ENCODE results near the gene NHLH2.

NHLH2 gene

GRCh38 chr1:115796897-115797296, 44.0 kb downstream of the NHLH2 start:
- no peak for DNase-seq (ENCODE audit: extremely low read depth, insufficient read length)
- H3K36me3 ChIP-seq (ENCODE audit: control insufficient read depth, insufficient read depth, low read length), result no peaks in the 10 kb centered on the region
- no peak for TF ChIP-seq CTCF (IDR thresholded peaks at IDR 0.05; ENCODE audit: insufficient read depth, low read length, poor library complexity, severe bottlenecking)
- H3K4me3 ChIP-seq (replicated peaks; ENCODE audit: low read depth, low read length), result no peak overlapping the region
- peaks cover 2% of the 10 kb centered on the region; the same call in 1 of the 2 replicates for H3K27me3 ChIP-seq (replicated peaks; ENCODE audit: control insufficient read depth, insufficient read depth, low read length)

GRCh38 chr1:115796036-115796435, 44.9 kb downstream of the NHLH2 start:
- Histone ChIP-seq H3K27me3 (replicated peaks; ENCODE audit: control insufficient read depth, insufficient read depth, low read length) (peaks cover 2% of the 10 kb centered on the region; the same call in 1 of the 2 replicates), H3K36me3 (ENCODE audit: control insufficient read depth, insufficient read depth, low read length) (no peaks in the 10 kb centered on the region), H3K4me3 (replicated peaks; ENCODE audit: low read depth, low read length) (no peak overlapping the region)
- TF ChIP-seq CTCF (IDR thresholded peaks at IDR 0.05; ENCODE audit: insufficient read depth, low read length, poor library complexity, severe bottlenecking), result no peak
- DNase-seq (ENCODE audit: extremely low read depth, insufficient read length), result no peak

GRCh38 chr1:115794976-115795639, 45.8 kb downstream of the NHLH2 start:
- no peak overlapping the region for H3K4me3 ChIP-seq (replicated peaks; ENCODE audit: low read depth, low read length)
- H3K27me3 ChIP-seq (replicated peaks; ENCODE audit: control insufficient read depth, insufficient read depth, low read length), result peaks cover 2% of the 10 kb centered on the region; the same call in 1 of the 2 replicates
- no peak for TF ChIP-seq CTCF (IDR thresholded peaks at IDR 0.05; ENCODE audit: insufficient read depth, low read length, poor library complexity, severe bottlenecking)
- no peaks in the 10 kb centered on the region for H3K36me3 ChIP-seq (ENCODE audit: control insufficient read depth, insufficient read depth, low read length)
- no peak for DNase-seq (ENCODE audit: extremely low read depth, insufficient read length)

- TF ChIP-seq CTCF (IDR thresholded peaks at IDR 0.05; ENCODE audit: insufficient read depth, low read length, poor library complexity, severe bottlenecking), result no peak
- H3K27me3 ChIP-seq (replicated peaks; ENCODE audit: control insufficient read depth, insufficient read depth, low read length), result 0 out of 2 replicates have a peak, but pooled peaks cover 2% of the 10 kb centered on the region
- no peak for DNase-seq (ENCODE audit: extremely low read depth, insufficient read length)
- H3K4me3 ChIP-seq (replicated peaks; ENCODE audit: low read depth, low read length), result no peak overlapping the region
- H3K36me3 ChIP-seq (ENCODE audit: control insufficient read depth, insufficient read depth, low read length), result no peaks in the 10 kb centered on the region
Observed at GRCh38 chr1:115793162-115793561, 47.8 kb downstream of the NHLH2 start.

GRCh38 chr1:115791816-115792215, 49.1 kb downstream of the NHLH2 start:
- TF ChIP-seq CTCF (IDR thresholded peaks at IDR 0.05; ENCODE audit: insufficient read depth, low read length, poor library complexity, severe bottlenecking), result no peak
- Histone ChIP-seq H3K4me3 (replicated peaks; ENCODE audit: low read depth, low read length) (no peak overlapping the region), H3K36me3 (ENCODE audit: control insufficient read depth, insufficient read depth, low read length) (no peaks in the 10 kb centered on the region), H3K27me3 (replicated peaks; ENCODE audit: control insufficient read depth, insufficient read depth, low read length) (0 out of 2 replicates have a peak, but pooled peaks cover 2% of the 10 kb centered on the region)
- no peak for DNase-seq (ENCODE audit: extremely low read depth, insufficient read length)

Measured in GM06990 (cell line).